Left ventricle myocardium superior (tissue), 1 donor: ENCODE results near the gene EFS. TPM values are rescaled to one million over a fixed set of nuclear protein-coding genes. Genes with fewer than 3 reads are reported as not detected.

ENCODE experiments used
- ATAC-seq: fragments of 200-7000 bp; cut with Tn5 transposase; one replicate; pipeline ENCODE4 v1.9.1; 2020; ENCODE audit warnings: mild to moderate bottlenecking, moderate library complexity
- DNase-seq: peaks from one replicate; pipeline ENCODE4 v3.0.0-alpha.2; 2020
- intact Hi-C: fragments of 100-400 bp; cut with micrococcal nuclease; formaldehyde crosslinking; loops from one replicate; pipeline ENCODE4 v1.11.0; 2022
- total RNA-seq: library from RNA; stranded (reverse); fragmentation: NEBNext Ultra II Directional; extraction: Animal tissue kit (Norgen Biotek cat#: 25700); gene quantifications from one replicate; pipeline ENCODE4 v1.2.1, GENCODE V29; 2021
- donor health status: DM: no; HTN: yes; CAD: no; lungs with severe emphysema.

Gene EFS
- total RNA-seq, 1 donor from 2014 or later = 3.3 TPM

DNA sequence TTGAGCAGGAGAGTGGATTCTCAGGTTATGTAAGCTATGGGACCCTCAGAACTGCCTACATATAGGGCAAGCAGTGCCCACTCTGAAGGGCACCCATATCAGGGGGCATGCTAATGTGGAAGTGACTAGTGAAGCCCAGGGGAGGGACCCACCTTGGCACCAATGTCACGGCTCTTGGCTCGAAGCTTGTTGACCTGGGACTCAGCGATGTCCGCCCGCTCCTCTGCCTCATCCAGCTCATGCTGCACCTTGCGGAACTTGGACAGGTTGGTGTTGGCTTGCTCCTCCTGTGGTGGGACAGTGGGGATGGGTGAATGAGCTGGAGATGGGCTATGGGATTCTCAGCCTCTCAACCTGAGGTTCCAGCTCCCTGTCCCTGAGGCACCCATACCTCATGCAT is 17.3 kb upstream of the EFS start:
- intact Hi-C loops = no loop called here
- DNase-seq (no peak), ATAC-seq (no peak)

GRCh38 chr14:23381871-23382270 is 16.9 kb upstream of the EFS start:
- ATAC-seq (no peak), DNase-seq (no peak)
- intact Hi-C loops = no loop called here

DNA sequence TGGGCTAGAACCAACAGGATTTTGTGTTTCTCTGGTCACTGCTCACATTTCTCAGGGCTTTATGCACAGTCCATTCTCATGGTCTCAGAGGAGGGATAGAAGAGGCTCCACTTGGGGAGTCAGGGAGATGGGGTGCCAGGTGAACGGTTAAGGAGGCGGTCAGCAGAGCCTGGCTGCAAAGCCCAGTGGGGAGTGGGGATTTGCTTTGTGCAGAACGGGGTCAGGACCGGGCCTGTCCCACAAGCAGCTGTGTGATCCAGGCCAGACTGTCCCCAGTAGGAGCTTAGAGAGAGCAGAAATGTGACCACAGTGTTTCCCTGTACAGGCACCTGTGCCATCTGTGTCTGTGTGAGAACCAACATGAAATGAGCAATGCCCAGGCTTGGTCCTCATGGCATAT is 16.0 kb upstream of the EFS start:
- no peak for DNase-seq
- intact Hi-C loops = no loop called here

DNA sequence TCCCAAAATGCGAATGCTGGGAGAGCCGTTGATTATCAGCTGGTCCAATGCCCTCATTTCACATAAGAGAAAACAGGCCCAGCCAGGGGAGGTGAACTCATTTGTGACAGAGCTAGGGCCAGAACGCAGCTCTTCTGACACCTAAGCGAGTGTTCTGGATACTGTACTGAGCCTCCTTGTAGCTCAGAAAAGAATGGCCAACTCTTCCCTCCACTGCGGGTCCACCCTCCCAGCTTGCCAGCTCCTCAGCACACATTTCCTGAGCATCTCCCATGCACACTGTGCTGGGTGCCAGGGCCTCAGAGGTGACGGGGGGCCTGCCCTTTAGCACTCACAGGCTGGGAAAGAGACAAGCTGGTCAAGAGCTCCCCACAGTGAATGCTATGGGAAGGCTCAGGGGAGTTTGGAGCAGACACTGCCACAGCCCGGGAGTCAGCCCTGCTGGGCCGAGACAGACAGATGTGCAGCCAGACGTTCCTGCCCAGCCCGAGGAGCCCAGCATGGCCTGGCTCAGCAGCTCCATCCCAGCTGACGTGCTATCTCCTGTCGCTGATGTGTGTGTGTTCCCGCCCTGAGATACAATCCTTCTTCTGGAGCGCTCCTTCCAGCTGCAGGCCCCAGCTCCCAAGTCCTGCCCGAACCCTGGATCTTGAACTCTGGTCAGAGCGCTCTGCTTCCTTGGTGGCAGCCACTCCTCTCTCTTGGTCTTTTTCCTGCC is 15.4 kb upstream of the EFS start:
- ATAC-seq = peak; percentile 13
- DNase-seq = no peak
- intact Hi-C loops = no loop called here

More for the DNA sequence above, 16.0 kb upstream of the EFS start:
- no peak for ATAC-seq

DNA sequence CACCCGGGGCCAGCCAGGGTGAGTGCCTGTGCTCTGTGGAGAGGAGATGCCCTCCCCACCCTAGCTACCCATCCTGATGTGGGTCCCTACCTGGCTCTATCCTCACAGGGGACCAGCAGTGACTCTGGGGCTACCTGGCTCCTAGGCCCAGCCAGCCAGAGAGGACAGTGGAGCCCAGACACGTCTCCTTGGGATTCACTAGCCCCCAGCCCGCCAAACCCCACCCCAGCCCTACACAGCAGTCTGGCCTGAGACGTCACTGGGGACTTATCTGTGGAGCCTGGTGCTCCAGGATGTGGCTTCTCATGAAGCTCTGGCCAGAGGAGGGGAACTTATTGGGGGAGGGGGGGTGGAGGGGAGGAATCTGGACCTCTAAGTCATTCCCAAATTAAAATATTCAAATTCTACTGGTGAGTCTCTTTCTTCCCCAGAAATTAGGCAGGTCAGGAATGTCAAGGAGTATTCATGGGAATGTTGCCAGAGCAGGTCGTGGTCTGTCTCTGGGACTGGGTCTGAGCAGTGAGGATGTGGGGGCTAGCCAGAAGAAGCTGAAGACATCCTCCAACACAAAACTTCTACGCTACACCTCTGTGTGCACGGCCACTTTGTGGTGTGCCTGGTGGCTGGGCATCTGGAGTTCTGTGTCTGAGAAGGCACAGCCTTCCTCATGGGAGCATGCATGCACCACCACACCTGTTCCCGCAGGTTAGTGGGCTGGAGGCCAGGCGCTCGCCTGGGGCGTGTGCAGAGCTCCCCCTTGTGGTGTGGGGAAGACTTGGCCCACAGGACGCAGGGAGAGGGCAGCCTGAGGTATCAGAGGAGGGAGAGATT is 14.6 kb upstream of the EFS start:
- ATAC-seq = peak; percentile 52
- DNase-seq = peak; percentile 84
- intact Hi-C loops = no loop called here

DNA sequence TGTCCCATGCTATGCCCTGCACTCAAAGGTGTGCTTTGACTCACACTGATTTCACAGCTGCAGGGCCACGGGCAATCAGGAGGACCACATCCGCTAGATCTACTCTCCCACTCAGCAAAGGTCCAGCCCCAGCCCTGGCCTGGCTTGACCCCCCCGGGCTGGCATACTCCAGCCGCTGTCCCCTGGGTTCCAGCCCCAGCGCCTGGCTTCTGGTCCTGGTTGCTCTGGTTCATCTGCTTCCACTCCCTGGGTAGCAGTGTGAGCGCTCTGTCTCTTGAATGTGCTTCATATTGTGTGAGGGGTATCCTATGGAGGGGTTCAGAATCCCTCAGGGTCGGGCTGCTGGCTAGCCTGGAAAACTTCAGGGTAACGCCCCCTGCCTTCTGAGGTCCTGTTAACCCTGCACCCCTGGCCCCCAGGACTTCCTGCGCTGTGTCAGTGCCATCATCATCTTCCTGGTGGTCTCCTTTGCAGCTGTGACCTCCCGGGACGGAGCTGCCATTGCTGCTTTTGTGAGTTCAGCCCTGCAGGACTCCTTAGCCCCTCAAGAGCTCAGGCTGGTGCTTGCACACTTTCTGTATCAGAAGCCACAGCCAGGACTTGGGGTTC is 13.7 kb upstream of the EFS start:
- intact Hi-C loops = no loop called here
- ATAC-seq (peak; percentile 7), DNase-seq (peak; percentile 62)

DNA sequence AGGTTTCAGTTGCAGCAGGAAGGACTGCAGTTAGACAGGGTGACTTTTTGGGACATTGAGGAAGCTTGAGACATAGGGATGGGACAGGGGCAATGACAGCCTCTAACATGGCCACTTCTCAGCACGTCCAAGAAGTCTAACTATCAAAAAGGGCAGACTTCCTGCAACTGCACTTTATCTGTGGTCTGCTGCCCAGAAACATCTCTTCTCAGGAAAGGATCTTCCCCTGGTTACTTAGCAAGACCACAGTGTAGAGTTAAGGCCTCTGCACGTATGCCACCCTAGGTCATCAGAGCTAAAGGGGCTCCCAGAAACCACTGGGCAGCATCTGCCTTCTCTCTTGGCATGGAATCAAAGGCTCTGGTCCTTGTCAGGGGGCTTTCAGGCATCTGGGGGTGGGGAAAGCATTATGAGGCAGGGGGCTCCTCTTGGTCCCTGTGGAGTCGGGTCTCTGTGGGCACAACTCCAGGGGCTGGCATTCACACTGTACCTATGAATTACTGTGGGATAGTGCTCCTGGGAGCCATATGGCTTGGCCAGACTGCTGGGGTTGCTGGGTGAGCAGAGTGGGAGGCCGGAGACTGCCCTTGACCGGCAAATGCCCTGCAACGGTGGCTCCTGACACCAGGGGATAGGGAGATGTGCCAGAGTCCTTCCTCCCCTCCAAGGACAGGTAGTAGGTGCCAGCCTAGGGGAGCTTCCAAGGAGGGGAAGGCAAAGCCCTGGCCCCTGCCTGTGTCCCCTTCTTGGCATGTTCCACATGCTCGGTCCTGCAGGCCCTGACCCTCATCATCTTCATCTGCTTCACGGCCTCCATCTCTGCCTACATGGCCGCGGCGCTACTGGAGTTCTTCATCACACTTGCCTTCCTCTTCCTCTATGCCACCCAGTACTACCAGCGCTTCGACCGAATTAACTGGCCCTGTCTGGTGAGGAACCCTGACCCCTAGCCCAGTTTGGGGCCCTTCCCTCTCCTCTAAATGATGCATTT is 12.9 kb upstream of the EFS start:
- intact Hi-C loops = no loop called here
- DNase-seq = no peak
- no peak for ATAC-seq

- no peak for DNase-seq
- no peak for ATAC-seq
- intact Hi-C loops = no loop called here
Measured at GRCh38 chr14:23377198-23377550, 12.2 kb upstream of the EFS start.

GRCh38 chr14:23376482-23377197 is 11.7 kb upstream of the EFS start, which contains the start of gene CMTM5:
Gene CMTM5 (plus strand): TSS chr14:23377046. CDS start chr14:23377252, 206 bp downstream.
- intact Hi-C loops = no loop called here
- ATAC-seq (peak; percentile 21), DNase-seq (peak; percentile 63)

- ATAC-seq = no peak
- no peak for DNase-seq
- intact Hi-C loops = no loop called here
Measured at GRCh38 chr14:23375527-23376251, 10.7 kb upstream of the EFS start.

GRCh38 chr14:23373041-23373440 is 8.1 kb upstream of the EFS start:
- intact Hi-C loops = no loop called here
- DNase-seq (no peak), ATAC-seq (no peak)

DNA sequence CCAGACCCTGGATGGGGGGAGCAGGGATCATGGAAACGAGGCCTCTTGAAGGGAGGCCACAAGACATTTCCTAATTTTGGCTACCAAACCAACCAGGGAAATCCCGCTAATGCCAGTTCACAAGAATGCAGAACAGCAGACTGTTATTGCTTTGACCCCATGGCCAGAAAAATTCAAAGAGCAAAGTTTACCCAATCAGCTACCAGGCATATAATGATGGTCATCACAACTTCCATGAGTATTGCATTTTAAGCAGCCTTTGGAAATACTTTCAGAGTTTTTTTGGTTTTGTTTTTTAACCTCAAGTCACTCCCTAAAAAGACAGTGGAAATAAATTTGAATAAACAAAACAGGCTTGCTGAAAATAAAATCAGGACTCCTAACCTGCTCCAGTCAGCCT is 7.5 kb upstream of the EFS start, which contains the start of gene IL25:
TSS of gene IL25 (plus strand) at position 301 of the 400 bp plus-strand sequence.
- ATAC-seq (no peak), DNase-seq (no peak)
- intact Hi-C loops = no loop called here

DNA sequence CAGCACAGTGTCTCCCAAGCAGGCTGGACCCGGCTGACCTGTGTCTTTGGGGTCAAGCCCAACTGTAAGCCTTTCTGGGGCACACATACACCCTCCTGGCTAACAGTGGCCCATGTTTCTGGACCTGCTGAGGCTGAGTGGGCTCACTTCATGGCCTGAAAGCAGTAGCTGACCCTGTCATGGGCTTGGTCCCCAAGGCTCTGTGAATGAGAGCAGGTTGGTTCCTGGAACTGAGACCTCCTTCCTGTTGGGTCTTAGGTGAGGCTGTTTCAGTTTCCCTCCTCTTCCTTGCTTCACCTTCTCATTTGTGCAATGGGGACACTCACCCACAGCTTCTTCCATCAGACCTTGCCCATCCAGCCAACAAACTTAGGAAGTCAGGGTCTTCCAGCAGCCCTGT is 6.9 kb upstream of the EFS start:
- intact Hi-C loops = no loop called here
- no peak for DNase-seq

DNA sequence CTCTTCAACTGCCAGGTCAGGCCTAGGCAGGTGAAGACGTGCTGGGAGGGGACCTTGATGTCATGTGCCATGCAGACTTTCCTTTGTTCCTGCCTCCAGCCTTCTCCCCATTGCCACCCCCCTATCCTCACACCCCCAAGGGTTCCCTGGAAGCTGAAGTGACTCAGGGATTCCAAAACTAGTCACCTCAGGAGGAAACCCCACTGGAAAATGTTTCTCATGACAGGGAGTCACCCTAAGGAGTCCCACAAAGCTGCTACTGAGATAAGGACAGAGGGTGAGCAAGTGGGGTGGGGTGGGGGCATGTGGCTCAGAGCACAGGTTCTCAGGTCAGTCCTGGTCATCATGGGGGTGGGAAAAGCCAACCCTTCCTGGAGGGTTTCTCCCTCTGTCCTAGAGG is 5.2 kb upstream of the EFS start:
- intact Hi-C loops = no loop called here
- DNase-seq (no peak), ATAC-seq (no peak)

More for the DNA sequence above, 6.9 kb upstream of the EFS start:
- ATAC-seq = no peak

GRCh38 chr14:23366426-23366921 is 1.5 kb upstream of the EFS start:
- intact Hi-C loops = no loop called here
- DNase-seq (peak; percentile 83), ATAC-seq (peak; percentile 70)

DNA sequence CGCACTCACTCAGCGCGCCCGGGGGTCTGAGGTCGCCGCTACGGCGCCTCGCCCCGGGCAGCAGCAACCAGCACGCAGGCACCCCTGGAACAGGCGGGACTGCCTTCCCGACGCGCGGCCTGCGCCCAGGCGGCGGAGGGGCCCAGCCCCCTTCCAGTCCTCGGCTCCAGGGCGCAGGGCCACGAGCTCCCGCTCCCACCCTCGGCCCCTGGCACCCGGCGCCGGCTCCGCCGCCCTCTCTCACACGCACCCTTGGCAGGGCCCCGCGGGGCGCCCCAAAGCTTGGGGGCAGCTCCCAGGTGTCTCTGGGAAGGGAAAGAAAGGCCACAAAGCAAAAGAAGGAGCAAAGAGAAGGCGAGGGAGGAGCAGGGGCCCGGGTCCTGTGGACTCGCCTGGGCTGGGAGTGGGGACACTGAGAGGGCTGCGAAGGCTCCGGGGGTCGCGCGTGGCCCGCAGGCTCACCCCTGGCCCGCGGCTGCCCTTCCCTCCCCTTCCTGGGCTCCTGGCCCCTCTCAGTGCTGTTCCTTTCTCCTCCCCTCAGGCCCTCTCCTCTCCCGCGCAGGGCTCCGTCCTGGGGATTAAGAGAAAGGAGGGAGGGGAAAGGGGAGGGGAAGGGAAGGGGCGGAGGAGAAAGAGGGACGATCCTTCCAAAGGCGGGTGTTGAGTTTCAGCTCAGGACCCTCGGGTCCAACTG is 907 bp upstream of the EFS start:
- ATAC-seq = peak; percentile 83
- DNase-seq = peak; percentile 67
- intact Hi-C loops = no loop called here
